Measurements from ENCODE around the gene CRHR1. TPM values are rescaled to one million over a fixed set of nuclear protein-coding genes. Genes with fewer than 3 reads are reported as not detected.
A peak's percentile ranks its signal among the peaks of the same experiment; 100 is the strongest.
"Not testable (repeated sequence)": the region's sequence is repeated elsewhere in the genome, so short reads cannot be mapped to it uniquely, and the experiment has no call there.

Gene CRHR1
- total and polyA plus RNA-seq, 4 experiments from 2014 or later, result not detected

DNA sequence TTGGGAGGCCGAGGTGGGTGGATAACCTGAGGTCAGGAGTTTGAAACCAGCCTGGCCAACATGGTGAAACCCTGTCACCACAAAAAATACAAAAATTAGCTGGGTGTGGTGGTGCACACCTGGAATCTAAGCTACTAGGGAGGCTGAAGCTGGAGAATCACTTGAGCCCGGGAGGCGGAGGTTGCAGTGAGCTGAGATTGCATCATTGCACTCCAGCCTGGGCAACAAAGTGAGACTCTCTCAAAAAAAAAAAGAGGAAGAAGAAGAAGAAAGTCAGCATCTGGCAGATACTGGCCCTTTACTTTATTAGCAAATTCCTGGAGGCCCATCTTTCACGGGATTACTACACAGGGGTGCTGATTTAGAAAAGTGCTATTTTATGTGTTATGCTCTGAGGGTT is 39.3 kb upstream of the CRHR1 start:
- H3K36me3 ChIP-seq (ENCODE audit: insufficient read depth, low read length); H3K27me3 ChIP-seq (ENCODE audit: insufficient read depth, low read length); H3K27ac ChIP-seq (ENCODE audit: low read depth, low read length); H3K4me1 Mint-ChIP-seq; DNase-seq; intact Hi-C loops (cut with micrococcal nuclease); POLR2A ChIA-PET (ENCODE audit: partially characterized antibody); H3K9me3 Mint-ChIP-seq; H3K36me3 Mint-ChIP-seq; H3K9me3 ChIP-seq (ENCODE audit: control insufficient read depth in 1 of 2, low read length in 2 of 2); H3K4me3 ChIP-seq (ENCODE audit: low read length in 2 of 2); H3K4me3 Mint-ChIP-seq; H3K4me1 ChIP-seq (ENCODE audit: insufficient read depth, low read length); CTCF ChIA-PET (ENCODE audit: partially characterized antibody); H3K27ac Mint-ChIP-seq: not testable (repeated sequence)
- peaks cover 11 to 25% of the 10 kb centered on the region in 2 donors for H3K27me3 Mint-ChIP-seq

DNA sequence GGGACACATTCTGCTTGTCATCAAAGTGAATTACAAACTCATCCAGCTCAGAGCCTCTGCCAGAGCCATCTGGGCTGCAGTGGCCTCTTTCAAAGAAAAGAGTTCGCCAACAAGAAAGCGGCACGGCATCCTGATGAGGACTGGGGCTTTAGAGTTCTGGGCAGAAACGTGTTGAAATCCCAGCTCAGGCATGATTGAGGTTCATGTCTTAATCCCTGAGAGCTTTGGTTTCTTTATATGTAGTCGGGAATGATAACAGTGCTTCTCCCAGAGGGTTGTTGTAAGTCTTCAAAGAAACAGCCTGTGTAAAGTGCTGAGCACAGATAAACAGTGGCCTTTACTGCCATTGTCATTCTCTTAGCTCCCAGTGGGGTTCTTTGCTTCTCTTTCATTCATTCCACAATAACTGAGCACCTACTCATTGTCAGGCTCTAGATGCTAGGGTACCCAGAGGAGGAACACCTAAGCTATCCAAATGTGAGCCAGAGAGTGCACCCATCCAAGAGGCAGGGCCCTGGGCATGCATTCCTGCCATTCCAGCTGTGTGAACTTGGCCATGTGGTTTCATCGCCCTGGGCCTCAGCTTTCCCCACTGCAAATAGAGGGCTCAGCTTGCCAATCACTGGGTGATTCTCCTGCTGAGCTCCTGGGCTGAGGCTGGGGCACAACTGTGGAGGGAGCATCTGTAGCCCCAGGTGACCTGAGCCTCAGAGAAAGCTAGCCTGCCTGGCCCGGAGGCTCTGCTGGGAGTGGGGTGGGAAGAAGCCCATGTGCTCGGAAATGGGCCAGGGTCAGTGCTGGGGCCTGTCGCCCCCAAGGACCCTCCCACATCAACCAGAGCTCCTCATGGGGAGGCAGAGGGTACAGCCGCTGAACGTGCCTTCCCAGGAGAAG is 38.3 kb upstream of the CRHR1 start:
- Mint-ChIP-seq H3K27me3 (peaks cover 12 to 25% of the 10 kb centered on the region in 2 donors), H3K36me3 (no peaks in the 10 kb centered on the region), H3K4me1 (no peaks in the 10 kb centered on the region), H3K4me3 (no peak overlapping the region), H3K9me3 (no peaks in the 10 kb centered on the region), H3K27ac (no peak overlapping the region)
- ChIA-PET CTCF (ENCODE audit: partially characterized antibody) (no interaction called here), POLR2A (ENCODE audit: partially characterized antibody) (no interaction called here)
- no peak for DNase-seq
- intact Hi-C loops (cut with micrococcal nuclease), result no loop called here
- Histone ChIP-seq H3K9me3 (ENCODE audit: control insufficient read depth in 1 of 2, low read length in 2 of 2) (no peaks in the 10 kb centered on the region), H3K27ac (ENCODE audit: low read depth, low read length) (no peak overlapping the region), H3K27me3 (ENCODE audit: insufficient read depth, low read length) (no peaks in the 10 kb centered on the region), H3K36me3 (ENCODE audit: insufficient read depth, low read length) (no peaks in the 10 kb centered on the region), H3K4me3 (ENCODE audit: low read length in 2 of 2) (no peak overlapping the region), H3K4me1 (ENCODE audit: insufficient read depth, low read length) (no peaks in the 10 kb centered on the region)

DNA sequence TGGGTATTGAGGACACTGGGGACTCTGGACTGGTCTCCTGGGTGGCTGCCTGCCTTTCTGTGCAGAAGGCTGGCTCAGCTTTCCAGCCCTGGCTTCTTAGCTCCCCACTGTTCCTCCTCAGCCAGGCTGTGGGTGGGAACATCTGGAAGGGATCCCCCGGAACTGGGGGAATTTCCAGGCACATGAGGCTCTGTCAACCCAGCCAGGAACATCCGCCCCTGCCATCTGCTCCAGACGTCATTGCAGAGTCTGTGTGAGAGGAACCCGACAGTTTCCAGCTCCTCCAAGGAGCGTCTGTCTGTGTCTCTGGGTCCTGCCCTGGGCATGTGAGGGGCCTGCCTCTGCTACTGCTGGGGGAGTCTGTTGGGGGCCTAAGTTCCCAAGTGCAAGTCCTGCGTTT is 36.2 kb upstream of the CRHR1 start:
- no peaks in the 10 kb centered on the region for H3K9me3 ChIP-seq (ENCODE audit: control insufficient read depth in 1 of 2, low read length in 2 of 2)
- no peaks in the 10 kb centered on the region for H3K27me3 ChIP-seq (ENCODE audit: insufficient read depth, low read length)
- ChIA-PET CTCF (ENCODE audit: partially characterized antibody) (interaction anchor here (1.4 kb wide), 1 partner anchor 8 kb away, joined by 3 read pairs; no protein-coding TSS in a partner anchor), POLR2A (ENCODE audit: partially characterized antibody) (no interaction called here)
- no peaks in the 10 kb centered on the region for H3K4me1 ChIP-seq (ENCODE audit: insufficient read depth, low read length)
- Mint-ChIP-seq H3K4me3 (no peak overlapping the region), H3K9me3 (no peaks in the 10 kb centered on the region), H3K4me1 (no peaks in the 10 kb centered on the region), H3K27me3 (peaks cover 11 to 32% of the 10 kb centered on the region in 2 donors), H3K27ac (no peak overlapping the region), H3K36me3 (no peaks in the 10 kb centered on the region)
- no peak overlapping the region for H3K4me3 ChIP-seq (ENCODE audit: low read length in 2 of 2)
- H3K36me3 ChIP-seq (ENCODE audit: insufficient read depth, low read length), result no peaks in the 10 kb centered on the region
- intact Hi-C loops (cut with micrococcal nuclease), result no loop called here
- DNase-seq, result no peak
- no peak overlapping the region for H3K27ac ChIP-seq (ENCODE audit: low read depth, low read length)

DNA sequence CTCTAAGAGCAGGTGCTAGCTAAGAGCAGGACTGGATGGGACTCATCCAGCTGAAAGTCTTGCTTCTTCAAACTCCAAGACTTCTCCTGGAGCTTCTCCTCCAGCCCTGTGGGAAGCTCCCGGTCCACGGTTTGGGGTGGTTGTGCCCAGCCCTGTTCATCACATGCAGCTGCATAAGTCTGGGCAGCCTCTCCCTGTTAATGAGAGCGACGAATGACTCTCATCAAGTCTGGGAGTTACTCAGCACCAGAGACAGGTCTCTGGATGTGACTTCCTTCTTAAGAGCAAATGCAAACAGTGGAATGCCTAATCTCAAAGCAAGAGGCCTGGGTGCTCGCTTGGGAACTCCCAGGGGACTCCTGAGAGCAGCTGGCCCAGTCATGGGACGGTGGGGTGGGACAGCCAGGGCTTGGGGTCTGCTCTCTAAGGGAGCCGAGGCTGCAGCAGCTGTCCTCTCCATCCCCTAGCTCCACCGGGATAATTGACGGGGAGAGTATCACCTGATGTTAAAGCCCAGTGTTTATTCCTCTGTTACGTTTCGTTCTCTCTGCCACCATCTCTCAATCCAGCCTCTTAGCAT is 35.3 kb upstream of the CRHR1 start:
- CTCF ChIA-PET (ENCODE audit: partially characterized antibody), result no interaction called here
- Mint-ChIP-seq H3K4me3 (no peak overlapping the region), H3K27me3 (peaks cover 7 to 28% of the 10 kb centered on the region in 2 donors), H3K4me1 (no peaks in the 10 kb centered on the region), H3K36me3 (no peaks in the 10 kb centered on the region), H3K9me3 (no peaks in the 10 kb centered on the region), H3K27ac (peak overlapping the region in 1 of 7 donors; percentile 75)
- Histone ChIP-seq H3K4me3 (ENCODE audit: low read length in 2 of 2) (no peak overlapping the region), H3K9me3 (ENCODE audit: control insufficient read depth in 1 of 2, low read length in 2 of 2) (no peaks in the 10 kb centered on the region), H3K27ac (ENCODE audit: low read depth, low read length) (no peak overlapping the region), H3K4me1 (ENCODE audit: insufficient read depth, low read length) (no peaks in the 10 kb centered on the region), H3K36me3 (ENCODE audit: insufficient read depth, low read length) (no peaks in the 10 kb centered on the region), H3K27me3 (ENCODE audit: insufficient read depth, low read length) (no peaks in the 10 kb centered on the region)
- intact Hi-C loops (cut with micrococcal nuclease), result no loop called here
- DNase-seq, result no peak
- POLR2A ChIA-PET (ENCODE audit: partially characterized antibody), result no interaction called here

DNA sequence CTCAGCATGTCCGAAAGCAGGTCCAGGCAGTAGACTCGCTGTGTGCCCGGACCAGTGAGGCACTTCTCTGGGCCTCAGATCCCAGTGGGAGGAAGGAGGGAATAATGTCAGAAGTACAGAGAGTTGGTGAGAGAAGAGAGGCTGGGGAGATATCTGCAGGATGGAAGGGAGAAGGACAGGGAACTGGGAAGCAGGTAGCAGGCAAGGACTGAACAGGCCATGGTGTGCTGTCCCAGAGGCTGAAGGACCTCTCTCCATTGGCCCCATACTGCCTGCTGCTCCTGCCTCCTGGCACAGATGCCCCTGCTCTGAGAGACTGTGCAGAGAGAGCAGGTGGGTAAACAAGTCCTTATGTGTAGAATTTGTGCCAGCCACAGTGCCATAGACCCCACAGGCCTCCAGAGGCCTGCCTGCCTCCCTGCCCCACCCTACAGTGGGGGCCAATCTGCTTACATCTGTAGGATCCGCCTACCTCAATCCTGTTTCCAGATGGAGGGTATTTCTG is 34.2 kb upstream of the CRHR1 start:
- no peak overlapping the region for H3K4me3 ChIP-seq (ENCODE audit: low read length in 2 of 2)
- H3K4me1 Mint-ChIP-seq, result no peaks in the 10 kb centered on the region
- no peaks in the 10 kb centered on the region for H3K4me1 ChIP-seq (ENCODE audit: insufficient read depth, low read length)
- no peak overlapping the region for H3K27ac Mint-ChIP-seq
- no peak for DNase-seq
- H3K9me3 Mint-ChIP-seq, result no peaks in the 10 kb centered on the region
- no peaks in the 10 kb centered on the region for H3K27me3 ChIP-seq (ENCODE audit: insufficient read depth, low read length)
- H3K27ac ChIP-seq (ENCODE audit: low read depth, low read length), result no peak overlapping the region
- intact Hi-C loops (cut with micrococcal nuclease), result no loop called here
- H3K36me3 Mint-ChIP-seq, result no peaks in the 10 kb centered on the region
- ChIA-PET POLR2A (ENCODE audit: partially characterized antibody) (no interaction called here), CTCF (ENCODE audit: partially characterized antibody) (no interaction called here)
- H3K4me3 Mint-ChIP-seq, result no peak overlapping the region
- peaks cover 8 to 28% of the 10 kb centered on the region in 2 donors for H3K27me3 Mint-ChIP-seq
- H3K36me3 ChIP-seq (ENCODE audit: insufficient read depth, low read length), result no peaks in the 10 kb centered on the region
- H3K9me3 ChIP-seq (ENCODE audit: control insufficient read depth in 1 of 2, low read length in 2 of 2), result no peaks in the 10 kb centered on the region

DNA sequence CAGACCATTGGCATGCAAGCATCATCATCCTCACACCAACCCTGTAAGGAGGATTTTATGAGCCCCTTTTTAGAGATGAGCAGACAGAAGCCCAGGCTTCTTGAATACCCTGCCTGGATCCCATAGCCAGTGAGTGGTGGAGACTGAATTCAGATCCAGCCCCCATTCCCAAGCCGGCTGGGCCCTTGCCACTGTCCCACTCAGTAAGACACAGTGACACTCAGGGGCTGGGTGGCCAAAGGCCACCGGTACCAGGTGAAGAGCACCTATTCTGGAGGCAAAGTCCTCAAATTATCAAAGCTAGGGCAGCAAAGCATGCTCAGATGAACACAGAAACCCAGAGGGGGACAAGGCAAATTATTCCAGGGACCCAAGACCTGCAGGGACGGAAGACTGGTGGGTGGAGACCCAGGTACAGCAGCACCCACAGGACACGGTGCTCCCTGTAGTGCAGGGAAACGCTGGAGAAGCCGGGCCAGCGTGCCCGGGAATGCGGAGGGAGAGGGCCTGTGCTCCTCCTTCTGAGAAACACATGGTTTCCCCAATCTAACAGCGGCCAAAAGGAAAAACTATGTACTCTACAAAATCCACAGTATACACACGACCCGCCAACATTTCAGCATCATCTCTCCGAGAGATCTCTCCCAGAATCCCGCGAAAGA is 33.2 kb upstream of the CRHR1 start:
- Mint-ChIP-seq H3K27me3 (peaks cover 14 to 27% of the 10 kb centered on the region in 2 donors), H3K36me3 (no peaks in the 10 kb centered on the region), H3K4me1 (no peaks in the 10 kb centered on the region), H3K27ac (no peak overlapping the region), H3K4me3 (no peak overlapping the region), H3K9me3 (no peaks in the 10 kb centered on the region)
- Histone ChIP-seq H3K4me1 (ENCODE audit: insufficient read depth, low read length) (no peaks in the 10 kb centered on the region), H3K9me3 (ENCODE audit: control insufficient read depth in 1 of 2, low read length in 2 of 2) (no peaks in the 10 kb centered on the region), H3K4me3 (ENCODE audit: low read length in 2 of 2) (no peak overlapping the region), H3K27ac (ENCODE audit: low read depth, low read length) (no peak overlapping the region), H3K36me3 (ENCODE audit: insufficient read depth, low read length) (no peaks in the 10 kb centered on the region), H3K27me3 (ENCODE audit: insufficient read depth, low read length) (no peaks in the 10 kb centered on the region)
- intact Hi-C loops (cut with micrococcal nuclease), result no loop called here
- ChIA-PET CTCF (ENCODE audit: partially characterized antibody) (no interaction called here), POLR2A (ENCODE audit: partially characterized antibody) (no interaction called here)
- no peak for DNase-seq

DNA sequence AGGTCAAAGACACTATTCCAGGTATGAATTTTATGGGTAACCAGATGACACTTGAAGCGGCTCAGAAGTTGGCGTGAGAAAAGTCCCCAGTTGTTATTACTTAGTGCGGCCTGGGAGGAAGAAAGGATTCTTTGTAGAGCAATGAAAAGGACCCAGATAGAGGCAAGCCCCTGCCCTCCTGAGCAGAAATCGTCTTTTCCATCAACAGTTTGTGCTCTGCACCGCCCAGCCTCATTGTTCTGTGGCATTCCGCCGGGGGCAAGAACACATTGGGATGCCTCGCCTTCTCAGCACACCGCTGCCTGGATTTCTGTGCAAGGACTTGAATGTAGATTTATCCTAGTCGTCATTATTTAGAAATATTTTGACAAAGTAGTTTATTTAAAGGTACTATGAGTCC is 32.7 kb upstream of the CRHR1 start:
- Mint-ChIP-seq H3K4me1 (no peaks in the 10 kb centered on the region), H3K9me3 (no peaks in the 10 kb centered on the region), H3K36me3 (no peaks in the 10 kb centered on the region), H3K27me3 (peaks cover 14 to 28% of the 10 kb centered on the region in 2 donors), H3K27ac (no peak overlapping the region), H3K4me3 (no peak overlapping the region)
- Histone ChIP-seq H3K4me3 (ENCODE audit: low read length in 2 of 2) (no peak overlapping the region), H3K36me3 (ENCODE audit: insufficient read depth, low read length) (no peaks in the 10 kb centered on the region), H3K9me3 (ENCODE audit: control insufficient read depth in 1 of 2, low read length in 2 of 2) (no peaks in the 10 kb centered on the region), H3K27me3 (ENCODE audit: insufficient read depth, low read length) (no peaks in the 10 kb centered on the region), H3K27ac (ENCODE audit: low read depth, low read length) (no peak overlapping the region), H3K4me1 (ENCODE audit: insufficient read depth, low read length) (no peaks in the 10 kb centered on the region)
- ChIA-PET POLR2A (ENCODE audit: partially characterized antibody) (no interaction called here), CTCF (ENCODE audit: partially characterized antibody) (no interaction called here)
- no peak for DNase-seq
- intact Hi-C loops (cut with micrococcal nuclease), result no loop called here

Data from CD4-positive, alpha-beta memory T cell (primary cell).